Transverse colon (tissue), 4 donors: Measurements from ENCODE around the gene TESK2. TPM values are rescaled to one million over a fixed set of nuclear protein-coding genes. Genes with fewer than 3 reads are reported as not detected.
"Not testable (repeated sequence)": the region's sequence is repeated elsewhere in the genome, so short reads cannot be mapped to it uniquely, and the experiment has no call there.

Source experiments
- DNase-seq: peaks from one replicate; pipeline ENCODE4 v3.0.0-alpha.2; 2019
- H3K27ac ChIP-seq, 4 donors: fragments of 200-600 bp; sonication (generic); 2 replicates each; pipeline ENCODE4 v1.5.1; 2016 to 2018; ENCODE audit warnings: inconsistent platforms in 4 of 4
- H3K27me3 ChIP-seq: fragments of 200-600 bp; sonication (generic); 2 replicates; pipeline ENCODE4 v1.5.1; 2017; ENCODE audit warnings: inconsistent platforms
- H3K36me3 ChIP-seq, 4 donors: fragments of 200-600 bp; sonication (generic); 2 replicates each; pipeline ENCODE4 v1.5.1; 2017 to 2019; ENCODE audit warnings: inconsistent platforms in 4 of 4
- H3K4me1 ChIP-seq, 4 donors: fragments of 200-600 bp; sonication (generic); 2 replicates each; pipeline ENCODE4 v1.5.1; 2017 to 2020; ENCODE audit warnings: inconsistent platforms in 4 of 4
- H3K4me3 ChIP-seq, 4 donors: fragments of 200-600 bp; sonication (generic); 1 replicate in 1 of 4; 2 replicates in 3 of 4; pipeline versions ENCODE4 v1.5.1 to v1.6.1; 2017 to 2019; ENCODE audit warnings: inconsistent platforms in 4 of 4
- H3K9me3 ChIP-seq, 2 donors: fragments of 200-600 bp; sonication (generic); 2 replicates each; pipeline ENCODE4 v1.5.1; 2017 to 2019; ENCODE audit warnings: inconsistent platforms in 2 of 2
- EP300 ChIP-seq: sonication (generic); formaldehyde crosslinking; IDR thresholded peaks from one replicate; pipeline ENCODE4 v1.6.1; 2017; ENCODE audit warnings: antibody characterized with exemption, low read depth
- POLR2A ChIP-seq: fragments of 450-650 bp; IDR thresholded peaks from one replicate; pipeline ENCODE4 v1.6.1; 2016; ENCODE audit warnings: antibody characterized with exemption, mild to moderate bottlenecking, moderate library complexity
- POLR2AphosphoS5 ChIP-seq, 3 donors: sonication (generic); formaldehyde crosslinking; IDR thresholded peaks; one replicate each; pipeline ENCODE4 v1.6.1; 2016; ENCODE audit warnings: antibody characterized with exemption in 3 of 3
- WGBS, 2 donors: methylation state at CpG; one replicate each; pipeline ENCODE4 v1.1.5; 2018; ENCODE audit warnings: low coverage in 1 of 2; 5-methylcytosine and 5-hydroxymethylcytosine counted together
- in situ Hi-C, 4 donors: fragments of 200-750 bp; cut with MboI; loops; one replicate each; pipeline versions ENCODE4 v1.15.0 to v1.15.1; 2017; ENCODE audit warnings: low sequenced_read_pairs in 3 of 4, low pct_ligation_motif_present in 1 of 4, low pct_unique_long_range_greater_than_20kb in 1 of 4
- intact Hi-C: fragments of 100-400 bp; cut with DNase I; formaldehyde crosslinking; loops from one replicate; pipeline ENCODE4 v1.15.1; 2023; ENCODE audit warnings: low total_unique reads
- total RNA-seq, 4 donors: library from RNA; depleted of rRNA; stranded (reverse); fragments of >200 nt; gene quantifications; one replicate each; pipeline ENCODE4 v1.1.0, GENCODE V29; 2016
- TF ChIP-seq, protein P1 (sequence below), 5 experiments: fragments of 200-600 bp in 3 of 5; fragments of 450-650 bp in 2 of 5; sonication (generic) in 3 of 5; IDR thresholded peaks; 1 replicate in 2 of 5; 2 replicates in 3 of 5; pipeline ENCODE4 v1.5.1; 2016 to 2017; ENCODE audit warnings: antibody characterized with exemption in 5 of 5, inconsistent platforms in 3 of 5, mild to moderate bottlenecking in 2 of 5, moderate library complexity in 1 of 5

The TESK2 gene
- total RNA-seq, 4 donors from 2014 or later = 5.2 to 32.2 (median 14.5) TPM

DNA sequence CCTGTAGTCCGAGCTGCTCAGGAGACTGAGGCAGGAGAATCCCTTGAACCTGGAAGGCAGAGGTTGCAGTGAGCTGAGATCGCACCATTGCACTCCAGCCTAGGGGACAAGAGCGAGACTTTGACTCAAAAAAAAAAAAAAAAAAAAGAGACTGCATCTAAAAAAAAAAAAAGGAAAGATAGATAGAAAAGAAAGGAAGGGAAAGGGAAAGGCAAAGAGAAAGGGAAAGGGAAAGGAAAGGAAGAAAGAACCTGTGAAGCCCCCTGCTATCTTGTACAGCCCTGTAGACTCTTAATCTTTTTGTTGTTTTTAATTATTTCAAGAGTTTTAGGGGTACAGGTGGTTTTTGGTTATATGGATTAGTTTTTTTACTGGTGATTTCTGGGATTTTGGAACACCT lies 104.7 kb downstream of the TESK2 start:
- Histone ChIP-seq H3K4me3 (no peak overlapping the region), H3K4me1 (no peaks in the 10 kb centered on the region), H3K27ac (no peak overlapping the region), H3K9me3 (no peaks in the 10 kb centered on the region), H3K36me3 (no peaks in the 10 kb centered on the region), H3K27me3 (no peaks in the 10 kb centered on the region)
- intact Hi-C loops = no loop called here
- in situ Hi-C loops = no loop called here
- 91% methylated on average over 3 of the region's 3 CpGs; no CpG with 5 or more reads in 1 of the 2 donors for WGBS, 2 donors
- DNase-seq = no peak
- TF ChIP-seq EP300 (no peak), POLR2A (no peak), POLR2AphosphoS5 (IDR thresholded peaks at IDR 0.05) (no peak)
- TF ChIP-seq, protein P1, sequence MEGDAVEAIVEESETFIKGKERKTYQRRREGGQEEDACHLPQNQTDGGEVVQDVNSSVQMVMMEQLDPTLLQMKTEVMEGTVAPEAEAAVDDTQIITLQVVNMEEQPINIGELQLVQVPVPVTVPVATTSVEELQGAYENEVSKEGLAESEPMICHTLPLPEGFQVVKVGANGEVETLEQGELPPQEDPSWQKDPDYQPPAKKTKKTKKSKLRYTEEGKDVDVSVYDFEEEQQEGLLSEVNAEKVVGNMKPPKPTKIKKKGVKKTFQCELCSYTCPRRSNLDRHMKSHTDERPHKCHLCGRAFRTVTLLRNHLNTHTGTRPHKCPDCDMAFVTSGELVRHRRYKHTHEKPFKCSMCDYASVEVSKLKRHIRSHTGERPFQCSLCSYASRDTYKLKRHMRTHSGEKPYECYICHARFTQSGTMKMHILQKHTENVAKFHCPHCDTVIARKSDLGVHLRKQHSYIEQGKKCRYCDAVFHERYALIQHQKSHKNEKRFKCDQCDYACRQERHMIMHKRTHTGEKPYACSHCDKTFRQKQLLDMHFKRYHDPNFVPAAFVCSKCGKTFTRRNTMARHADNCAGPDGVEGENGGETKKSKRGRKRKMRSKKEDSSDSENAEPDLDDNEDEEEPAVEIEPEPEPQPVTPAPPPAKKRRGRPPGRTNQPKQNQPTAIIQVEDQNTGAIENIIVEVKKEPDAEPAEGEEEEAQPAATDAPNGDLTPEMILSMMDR (IDR thresholded peaks at IDR 0.05) = no peak

DNA sequence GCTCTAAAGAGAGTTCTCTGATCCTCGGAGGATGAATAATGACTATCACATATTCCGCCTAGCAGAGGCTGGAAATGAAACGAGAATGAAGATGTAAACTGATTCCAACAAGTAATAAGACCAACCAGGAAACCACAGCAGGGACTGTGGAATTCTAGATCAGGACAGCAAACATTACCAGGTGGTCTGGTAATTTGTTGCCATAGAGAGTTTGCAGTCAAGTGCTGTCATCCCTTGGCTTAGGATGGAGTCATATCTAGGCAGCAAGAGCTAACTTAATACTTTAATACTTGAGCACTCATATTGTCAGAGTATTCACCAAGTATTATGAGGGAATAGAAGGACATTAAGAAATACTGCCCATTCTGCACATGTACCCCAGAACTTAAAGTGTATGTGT lies 105.7 kb downstream of the TESK2 start:
- H3K36me3 ChIP-seq = no peaks in the 10 kb centered on the region
- H3K4me1 ChIP-seq = no peaks in the 10 kb centered on the region
- in situ Hi-C loops (no loop called here), intact Hi-C loops (no loop called here)
- no peak for TF ChIP-seq EP300
- TF ChIP-seq POLR2AphosphoS5 (IDR thresholded peaks at IDR 0.05) = no peak
- no peak for TF ChIP-seq POLR2A
- TF ChIP-seq, protein P1 (IDR thresholded peaks at IDR 0.05) = no peak
- no peaks in the 10 kb centered on the region for H3K27me3 ChIP-seq
- H3K4me3 ChIP-seq = no peak overlapping the region
- DNase-seq = no peak
- no peaks in the 10 kb centered on the region for H3K9me3 ChIP-seq
- H3K27ac ChIP-seq = no peak overlapping the region
- 78 to 93% methylated on average over 2 to 3 of the region's 3 CpGs for WGBS, 2 donors

DNA sequence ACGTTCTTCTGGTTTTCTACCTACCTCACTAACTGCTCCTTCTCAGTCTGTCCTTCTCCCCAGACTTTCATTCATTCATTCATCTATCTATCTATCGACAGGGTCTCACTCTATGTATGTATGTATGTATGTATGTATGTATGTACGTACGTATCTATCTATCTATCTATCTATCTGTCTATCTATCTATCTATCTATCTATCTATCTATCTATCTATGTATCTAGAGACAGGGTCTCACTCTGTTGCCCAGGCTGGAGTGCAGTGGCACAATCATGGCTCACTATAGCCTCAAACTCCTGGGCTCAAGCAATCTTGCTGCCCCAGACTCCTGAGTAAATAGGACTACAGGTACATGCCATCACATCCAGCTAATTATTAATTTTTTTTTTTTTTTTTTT lies 106.8 kb downstream of the TESK2 start:
- WGBS, 2 donors = 82 to 95% methylated on average over 3 to 4 of the region's 4 CpGs
- not testable (repeated sequence) for H3K4me1 ChIP-seq
- intact Hi-C loops = loop anchor here (5.0 kb wide), 2 partner anchors 83 to 342 kb away; no protein-coding TSS in a partner anchor

DNA sequence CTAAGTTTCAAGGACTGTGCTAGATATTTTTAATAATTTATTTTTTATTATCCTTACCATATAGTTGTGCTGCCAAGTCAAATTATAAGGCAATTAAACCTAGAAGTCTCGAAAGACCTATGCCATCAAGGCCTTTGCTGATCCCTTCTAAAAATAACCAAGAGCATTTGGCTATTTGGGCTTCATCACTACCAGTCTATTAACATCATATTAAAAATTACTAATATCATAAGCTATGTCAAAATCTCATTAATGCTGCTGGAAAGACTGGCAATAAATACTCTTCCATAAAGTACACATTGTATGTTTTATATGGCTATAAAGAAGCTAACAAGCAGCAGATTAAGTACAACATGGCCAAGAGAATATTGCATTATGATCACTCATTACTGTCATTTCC lies 107.8 kb downstream of the TESK2 start:
- no peaks in the 10 kb centered on the region for H3K36me3 ChIP-seq
- in situ Hi-C loops = no loop called here
- no peaks in the 10 kb centered on the region for H3K27me3 ChIP-seq
- WGBS, 2 donors = 62 to 68% methylated on average over 1 of the region's 1 CpG
- no peak overlapping the region for H3K27ac ChIP-seq
- no peak overlapping the region for H3K4me3 ChIP-seq
- H3K9me3 ChIP-seq = no peaks in the 10 kb centered on the region
- intact Hi-C loops = loop anchor here (5.0 kb wide), 2 partner anchors 84 to 341 kb away; no protein-coding TSS in a partner anchor
- TF ChIP-seq, protein P1 (IDR thresholded peaks at IDR 0.05) = no peak
- TF ChIP-seq POLR2A = no peak
- no peak for TF ChIP-seq POLR2AphosphoS5 (IDR thresholded peaks at IDR 0.05)
- TF ChIP-seq EP300 = no peak
- DNase-seq = no peak
- no peaks in the 10 kb centered on the region for H3K4me1 ChIP-seq

More for the DNA sequence above, 106.8 kb downstream of the TESK2 start:
- H3K27ac ChIP-seq, in situ Hi-C loops, H3K4me3 ChIP-seq, DNase-seq, H3K27me3 ChIP-seq, H3K36me3 ChIP-seq, H3K9me3 ChIP-seq: not testable (repeated sequence)

DNA sequence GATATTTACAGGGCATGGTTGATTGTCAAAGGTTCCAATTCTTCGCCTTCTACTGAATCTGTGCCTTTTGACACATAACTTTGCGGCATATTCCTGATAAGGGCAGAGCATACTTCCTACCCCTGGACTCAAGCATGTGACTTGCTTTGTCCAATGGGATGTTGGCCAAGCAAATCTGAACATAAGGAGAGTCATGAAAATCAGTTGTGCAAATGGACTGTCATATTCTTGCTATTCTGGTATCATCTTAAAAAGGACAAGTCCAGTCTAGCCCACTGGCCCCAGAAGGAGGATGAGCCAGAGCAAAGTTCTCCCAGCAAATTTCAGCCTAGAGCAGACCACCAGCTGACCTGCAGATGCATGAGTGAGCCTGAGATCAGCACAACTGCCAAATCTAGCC lies 109.7 kb downstream of the TESK2 start:
- TF ChIP-seq POLR2AphosphoS5 (IDR thresholded peaks at IDR 0.05) (no peak), POLR2A (no peak), EP300 (no peak)
- TF ChIP-seq, protein P1 (IDR thresholded peaks at IDR 0.05) = no peak
- WGBS, 2 donors = 93 to 94% methylated on average over 2 of the region's 2 CpGs
- Histone ChIP-seq H3K36me3 (no peaks in the 10 kb centered on the region), H3K4me1 (no peaks in the 10 kb centered on the region), H3K4me3 (no peak overlapping the region), H3K27ac (no peak overlapping the region), H3K9me3 (no peaks in the 10 kb centered on the region), H3K27me3 (no peaks in the 10 kb centered on the region)
- no peak for DNase-seq
- in situ Hi-C loops = no loop called here
- intact Hi-C loops = loop anchor here (5.0 kb wide), 2 partner anchors 86 to 339 kb away; no protein-coding TSS in a partner anchor
